ENCODE data around the gene ZNRF3.
"Not testable (repeated sequence)": the region's sequence is repeated elsewhere in the genome, so short reads cannot be mapped to it uniquely, and the experiment has no call there.

The ZNRF3 gene

DNA sequence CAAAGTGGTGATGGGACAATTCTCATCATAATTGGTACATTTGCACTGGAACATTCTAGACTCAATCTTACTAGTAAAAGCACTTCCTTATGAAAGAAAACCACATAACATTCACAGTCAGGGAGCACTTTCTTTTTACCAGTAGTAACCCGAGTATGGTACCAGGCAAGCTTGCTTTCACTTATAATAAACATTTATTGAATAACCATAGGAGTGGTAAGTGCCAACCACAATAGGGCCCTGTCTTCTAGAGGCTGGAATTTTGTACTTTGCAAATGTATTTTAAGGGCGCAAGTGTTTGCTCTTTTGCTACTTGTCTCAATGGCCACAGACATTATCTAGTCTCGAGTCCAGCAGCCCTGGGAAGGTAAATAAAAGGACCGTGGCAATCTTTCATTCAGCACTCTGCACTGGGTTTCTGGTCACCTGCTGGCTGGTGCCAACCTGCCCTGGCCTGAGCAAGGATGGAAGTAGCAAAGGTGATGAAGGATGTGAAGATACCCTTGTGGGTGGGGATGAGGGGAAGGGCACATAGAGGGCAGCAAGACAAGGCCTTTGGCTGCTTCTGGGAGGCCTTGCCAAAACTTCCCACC, 154.1 kb downstream of the ZNRF3 start:
- H3K4me3 ChIP-seq (ENCODE audit: low read depth, low read length), result no peak overlapping the region
- no peak for DNase-seq (ENCODE audit: low read depth)
- TF ChIP-seq, protein P1, sequence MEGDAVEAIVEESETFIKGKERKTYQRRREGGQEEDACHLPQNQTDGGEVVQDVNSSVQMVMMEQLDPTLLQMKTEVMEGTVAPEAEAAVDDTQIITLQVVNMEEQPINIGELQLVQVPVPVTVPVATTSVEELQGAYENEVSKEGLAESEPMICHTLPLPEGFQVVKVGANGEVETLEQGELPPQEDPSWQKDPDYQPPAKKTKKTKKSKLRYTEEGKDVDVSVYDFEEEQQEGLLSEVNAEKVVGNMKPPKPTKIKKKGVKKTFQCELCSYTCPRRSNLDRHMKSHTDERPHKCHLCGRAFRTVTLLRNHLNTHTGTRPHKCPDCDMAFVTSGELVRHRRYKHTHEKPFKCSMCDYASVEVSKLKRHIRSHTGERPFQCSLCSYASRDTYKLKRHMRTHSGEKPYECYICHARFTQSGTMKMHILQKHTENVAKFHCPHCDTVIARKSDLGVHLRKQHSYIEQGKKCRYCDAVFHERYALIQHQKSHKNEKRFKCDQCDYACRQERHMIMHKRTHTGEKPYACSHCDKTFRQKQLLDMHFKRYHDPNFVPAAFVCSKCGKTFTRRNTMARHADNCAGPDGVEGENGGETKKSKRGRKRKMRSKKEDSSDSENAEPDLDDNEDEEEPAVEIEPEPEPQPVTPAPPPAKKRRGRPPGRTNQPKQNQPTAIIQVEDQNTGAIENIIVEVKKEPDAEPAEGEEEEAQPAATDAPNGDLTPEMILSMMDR (IDR thresholded peaks at IDR 0.05; ENCODE audit: control insufficient read depth, extremely low read depth, insufficient read depth), result no peak

DNA sequence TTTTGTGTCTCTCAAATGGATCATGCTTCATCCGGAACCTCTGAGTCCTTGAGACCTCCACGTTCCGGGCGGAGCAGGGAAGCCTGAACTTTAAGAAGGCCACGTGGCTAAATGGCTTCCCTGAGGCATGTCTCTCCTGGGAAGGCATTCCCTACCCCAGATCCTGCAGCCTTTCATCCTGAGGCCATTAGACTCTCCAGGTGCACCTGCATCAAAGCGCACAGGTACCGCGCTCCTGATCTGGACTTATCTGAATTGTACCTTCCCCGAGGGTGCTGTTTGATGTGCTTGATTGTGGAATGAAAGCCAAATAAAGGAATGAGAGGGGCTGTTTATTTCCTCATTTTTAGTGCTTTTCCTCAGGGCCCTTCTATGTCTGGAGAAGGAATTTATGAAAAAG, 155.8 kb downstream of the ZNRF3 start:
- no peak for DNase-seq (ENCODE audit: low read depth)
- TF ChIP-seq, protein P1 (IDR thresholded peaks at IDR 0.05; ENCODE audit: control insufficient read depth, extremely low read depth, insufficient read depth), result no peak
- no peak overlapping the region for H3K4me3 ChIP-seq (ENCODE audit: low read depth, low read length)

DNA sequence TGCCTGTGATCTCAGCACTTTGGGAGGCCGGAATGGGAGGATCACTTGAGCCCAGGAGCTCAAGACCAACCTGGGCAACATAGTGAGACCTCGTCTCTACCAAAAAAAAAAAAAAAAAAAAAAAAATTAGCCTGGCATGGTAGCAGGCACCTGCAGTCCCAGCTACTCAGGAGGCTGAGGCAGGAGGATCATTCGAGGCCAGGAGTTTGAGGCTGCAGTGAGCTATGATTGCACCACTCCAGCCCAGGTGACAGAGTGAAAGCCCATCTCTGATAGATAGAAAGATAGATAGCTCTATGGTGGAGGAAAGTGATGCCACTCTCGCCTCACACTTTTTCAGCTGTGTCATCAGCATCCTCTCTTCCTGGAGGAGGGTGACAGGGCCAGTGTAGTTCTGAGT, 156.3 kb downstream of the ZNRF3 start:
- not testable (repeated sequence) for DNase-seq (ENCODE audit: low read depth); H3K4me3 ChIP-seq (ENCODE audit: low read depth, low read length)

DNA sequence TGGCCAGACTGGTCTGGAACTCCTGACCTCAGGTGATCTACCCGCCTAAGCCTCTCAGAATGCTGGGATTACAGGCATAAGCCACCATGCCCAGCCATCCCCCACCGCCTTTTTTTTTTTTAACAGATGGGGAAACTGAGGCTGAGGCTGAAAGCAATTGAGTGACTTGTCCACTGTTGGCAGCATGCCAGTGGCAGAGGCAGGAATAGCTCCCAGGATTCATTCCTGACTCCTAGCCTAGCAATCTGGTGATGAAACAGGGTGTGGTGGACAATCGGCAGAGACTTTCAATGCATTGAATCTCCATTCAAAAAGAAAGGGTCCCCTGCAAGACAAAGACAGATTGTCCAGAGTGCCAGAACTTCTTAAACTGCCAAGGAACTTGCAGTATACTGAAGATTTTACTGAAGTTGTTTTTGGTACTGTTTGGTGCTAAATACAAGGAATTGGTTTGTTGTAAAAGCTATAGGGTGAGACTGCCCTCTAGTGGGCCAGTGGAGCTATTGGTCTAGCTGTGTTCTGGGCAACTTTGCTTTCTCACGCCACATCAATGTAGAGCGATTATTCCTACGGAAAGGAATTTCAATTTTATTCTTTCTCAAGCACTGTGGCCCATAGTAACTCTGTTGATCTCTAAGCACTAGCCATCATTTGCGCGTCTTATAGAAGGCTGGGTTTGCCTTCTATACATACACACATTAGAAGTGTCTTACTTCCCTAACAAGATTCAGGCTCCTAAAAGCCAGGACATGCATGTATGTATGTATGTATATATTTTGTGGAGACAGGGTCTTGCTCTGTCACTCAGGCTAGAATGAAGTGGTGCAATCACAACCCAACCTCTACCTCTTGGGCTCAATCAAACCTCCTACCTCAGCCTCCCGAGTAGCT, 157.3 kb downstream of the ZNRF3 start:
- no peak overlapping the region for H3K4me3 ChIP-seq (ENCODE audit: low read depth, low read length)
- TF ChIP-seq, protein P1 (IDR thresholded peaks at IDR 0.05; ENCODE audit: control insufficient read depth, extremely low read depth, insufficient read depth), result peak; percentile 85
- peak; percentile 45 for DNase-seq (ENCODE audit: low read depth)

DNA sequence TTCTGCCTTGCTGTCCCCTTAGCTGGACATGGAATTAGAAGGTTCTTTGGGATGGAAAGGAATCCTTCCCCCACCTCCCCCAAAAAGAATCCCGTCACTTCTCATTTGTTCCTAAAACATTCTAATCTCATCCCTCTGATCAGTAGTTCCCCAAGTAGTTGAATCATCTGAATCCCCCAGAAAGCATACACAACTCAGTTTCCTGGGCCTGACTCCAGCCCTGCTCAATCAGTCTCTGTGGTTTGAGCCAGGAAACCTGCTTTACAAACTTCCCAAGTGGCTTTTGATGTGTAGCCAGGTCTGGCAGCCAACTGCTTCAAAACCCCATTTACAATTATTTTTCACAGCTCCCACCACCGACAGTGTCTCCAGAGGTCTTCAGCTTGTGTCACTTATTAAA, 158.0 kb downstream of the ZNRF3 start:
- no peak overlapping the region for H3K4me3 ChIP-seq (ENCODE audit: low read depth, low read length)
- TF ChIP-seq, protein P1 (IDR thresholded peaks at IDR 0.05; ENCODE audit: control insufficient read depth, extremely low read depth, insufficient read depth), result no peak
- DNase-seq (ENCODE audit: low read depth), result no peak

DNA sequence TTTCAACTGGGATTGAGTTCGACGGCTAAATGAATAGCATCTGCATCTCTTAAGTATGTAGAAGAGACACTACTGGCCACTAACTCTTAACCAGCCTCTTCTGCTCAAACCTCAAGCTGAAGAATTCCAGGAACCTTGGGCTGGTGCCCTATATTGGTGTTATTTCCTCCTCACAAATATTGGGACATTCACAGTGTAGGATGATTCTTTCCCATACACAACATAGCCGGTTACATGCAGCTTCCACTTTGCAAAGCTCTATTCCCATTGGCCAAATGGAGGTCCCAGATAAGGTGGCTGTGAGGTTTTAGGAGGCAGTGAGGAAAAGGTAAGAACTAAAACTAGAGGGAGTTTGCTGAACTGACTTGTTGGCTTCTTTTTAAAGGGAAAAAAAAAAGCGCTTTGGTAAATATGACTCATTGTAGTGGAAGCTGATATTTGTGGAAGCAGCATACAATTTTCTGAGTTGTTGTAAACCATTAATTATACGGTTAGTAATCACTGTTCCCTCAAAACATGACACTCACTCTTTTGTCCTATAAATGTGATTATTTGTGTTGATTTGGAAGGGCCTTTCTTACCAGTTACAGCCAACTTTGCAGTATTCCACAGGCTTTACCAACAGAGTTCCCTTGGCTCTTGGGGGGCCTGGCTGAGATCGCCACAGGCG, 160.7 kb downstream of the ZNRF3 start:
- H3K4me3 ChIP-seq (ENCODE audit: low read depth, low read length), result no peak overlapping the region
- TF ChIP-seq, protein P1 (IDR thresholded peaks at IDR 0.05; ENCODE audit: control insufficient read depth, extremely low read depth, insufficient read depth), result no peak
- DNase-seq (ENCODE audit: low read depth), result no peak

DNA sequence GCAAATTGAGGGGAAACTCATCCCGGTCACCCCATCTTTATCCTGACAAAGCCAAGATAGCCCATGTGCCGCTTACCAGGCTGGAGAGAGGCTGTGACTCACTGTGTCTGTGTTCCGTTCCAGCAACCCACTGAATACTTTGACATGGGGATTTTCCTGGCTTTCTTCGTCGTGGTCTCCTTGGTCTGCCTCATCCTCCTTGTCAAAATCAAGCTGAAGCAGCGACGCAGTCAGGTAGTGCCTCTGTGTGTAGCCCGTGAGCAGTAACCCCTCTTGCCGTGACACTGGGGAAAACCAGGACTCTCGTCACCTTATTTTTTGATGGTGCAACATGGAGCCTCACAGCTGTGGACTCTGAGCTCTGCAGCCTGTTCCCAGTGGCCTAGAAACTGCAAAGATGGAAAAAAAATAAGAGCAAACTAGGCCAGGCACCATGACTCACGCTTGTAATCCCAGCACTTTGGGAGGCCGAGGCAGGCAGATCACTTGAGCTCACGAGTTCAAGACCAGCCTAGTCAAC, 161.3 kb downstream of the ZNRF3 start:
- DNase-seq (ENCODE audit: low read depth), result no peak
- TF ChIP-seq, protein P1 (IDR thresholded peaks at IDR 0.05; ENCODE audit: control insufficient read depth, extremely low read depth, insufficient read depth), result no peak
- no peak overlapping the region for H3K4me3 ChIP-seq (ENCODE audit: low read depth, low read length)

All from LNCaP clone FGC (cell line).